OCI-LY3 (cell line): ENCODE measurements around the gene CYP26C1.

Experiments used
- H2AFZ ChIP-seq: fragments of 200-600, 300-600 bp; shearing (Covaris generic); 2 replicates; pipeline ENCODE4 v1.6.0; 2014; ENCODE audit warnings: antibody characterized with exemption, low read depth, low read length
- H3K27ac ChIP-seq: fragments of 200-600, 300-600 bp; sonication (generic); 2 replicates; pipeline ENCODE4 v1.5.1; 2014; ENCODE audit warnings: mild to moderate bottlenecking, low read length, moderate library complexity, mixed read lengths
- H3K27me3 ChIP-seq: fragments of 200-600, 300-600 bp; sonication (generic); 2 replicates; pipeline ENCODE4 v1.6.1; 2014; ENCODE audit warnings: low read depth, low read length, mixed read lengths
- H3K36me3 ChIP-seq: fragments of 200-600, 300-600 bp; sonication (generic); replicated peaks from 2 replicates; pipeline ENCODE3; 2014; ENCODE audit warnings: low read depth, low read length, mixed read lengths
- H3K4me1 ChIP-seq: fragments of 300-600, 200-600 bp; sonication (generic); 2 replicates; pipeline ENCODE4 v1.6.1; 2014; ENCODE audit warnings: low read length, mixed read lengths
- H3K4me2 ChIP-seq: fragments of 200-600, 300-600 bp; sonication (generic); 2 replicates; pipeline ENCODE4 v1.6.1; 2014; ENCODE audit warnings: low read length, mixed read lengths
- H3K4me3 ChIP-seq: fragments of 300-600, 200-600 bp; sonication (generic); 2 replicates; pipeline ENCODE4 v1.5.1; 2014; ENCODE audit warnings: antibody characterized with exemption, mild to moderate bottlenecking, low read length, moderate library complexity
- H3K79me2 ChIP-seq: fragments of 300-600, 200-600 bp; shearing (Covaris generic); 2 replicates; pipeline ENCODE4 v1.6.1; 2014; ENCODE audit warnings: mild to moderate bottlenecking, low read length, mixed read lengths
- H3K9ac ChIP-seq: fragments of 300-600, 200-600 bp; shearing (Covaris generic); 2 replicates; pipeline ENCODE4 v1.6.0; 2014; ENCODE audit warnings: mild to moderate bottlenecking, low read length, moderate library complexity
- H3K9me3 ChIP-seq: fragments of 200-600, 300-600 bp; shearing (Covaris generic); 2 replicates; pipeline ENCODE4 v1.6.1; 2014; ENCODE audit warnings: low read length, mixed read lengths; ENCODE audit not compliant: insufficient read depth
- H4K20me1 ChIP-seq: fragments of 200-600, 300-600 bp; sonication (generic); 2 replicates; pipeline ENCODE4 v1.6.1; 2016; ENCODE audit warnings: low read length, mixed read lengths; ENCODE audit not compliant: insufficient read depth
- EZH2phosphoT487 ChIP-seq: fragments of 200-600 bp; shearing (Covaris generic); IDR thresholded peaks from 2 replicates; pipeline ENCODE4 v1.6.1; 2018; ENCODE audit warnings: antibody characterized with exemption, mixed run types, low read depth
- TF ChIP-seq, protein P1 (sequence below): fragments of 200-600, 300-600 bp; sonication (generic); IDR thresholded peaks from 2 replicates; pipeline ENCODE4 v1.5.1; 2014; ENCODE audit warnings: antibody characterized with exemption, low read length, low read depth

The CYP26C1 gene

GRCh38 chr10:93054486-93054885 lies 6.1 kb upstream of the CYP26C1 start:
- no peak overlapping the region for H3K4me3 ChIP-seq

DNA sequence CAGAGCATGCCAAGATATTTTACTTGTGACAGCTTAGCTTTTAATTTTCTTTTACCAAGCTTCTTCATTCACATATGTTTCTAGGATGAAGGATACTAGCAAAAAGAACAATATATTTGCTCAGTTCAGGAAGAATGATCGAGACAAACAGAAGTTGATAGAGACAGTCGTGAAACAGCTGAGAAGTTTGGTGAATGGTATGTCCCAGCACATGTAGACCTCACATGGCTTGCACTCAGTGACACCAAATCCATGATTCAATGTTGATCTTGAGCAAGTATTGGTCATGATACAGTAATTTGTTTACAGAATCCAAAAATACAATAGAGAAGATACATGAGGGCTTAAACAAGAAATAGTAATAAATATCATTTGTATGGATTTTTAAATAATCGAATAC lies 2.5 kb upstream of the CYP26C1 start:
- Histone ChIP-seq H3K4me2 (no peak overlapping the region), H3K36me3 (peaks cover 3% of the 10 kb centered on the region), H3K4me1 (peaks cover under 1% of the 10 kb centered on the region; the same call in 1 of the 2 replicates), H3K27me3 (no peaks in the 10 kb centered on the region), H3K79me2 (no peaks in the 10 kb centered on the region), H4K20me1 (no peaks in the 10 kb centered on the region), H3K9ac (no peak overlapping the region), H3K27ac (no peak overlapping the region), H3K4me3 (no peak overlapping the region), H2AFZ (no peak overlapping the region), H3K9me3 (no peaks in the 10 kb centered on the region)
- TF ChIP-seq, protein P1, sequence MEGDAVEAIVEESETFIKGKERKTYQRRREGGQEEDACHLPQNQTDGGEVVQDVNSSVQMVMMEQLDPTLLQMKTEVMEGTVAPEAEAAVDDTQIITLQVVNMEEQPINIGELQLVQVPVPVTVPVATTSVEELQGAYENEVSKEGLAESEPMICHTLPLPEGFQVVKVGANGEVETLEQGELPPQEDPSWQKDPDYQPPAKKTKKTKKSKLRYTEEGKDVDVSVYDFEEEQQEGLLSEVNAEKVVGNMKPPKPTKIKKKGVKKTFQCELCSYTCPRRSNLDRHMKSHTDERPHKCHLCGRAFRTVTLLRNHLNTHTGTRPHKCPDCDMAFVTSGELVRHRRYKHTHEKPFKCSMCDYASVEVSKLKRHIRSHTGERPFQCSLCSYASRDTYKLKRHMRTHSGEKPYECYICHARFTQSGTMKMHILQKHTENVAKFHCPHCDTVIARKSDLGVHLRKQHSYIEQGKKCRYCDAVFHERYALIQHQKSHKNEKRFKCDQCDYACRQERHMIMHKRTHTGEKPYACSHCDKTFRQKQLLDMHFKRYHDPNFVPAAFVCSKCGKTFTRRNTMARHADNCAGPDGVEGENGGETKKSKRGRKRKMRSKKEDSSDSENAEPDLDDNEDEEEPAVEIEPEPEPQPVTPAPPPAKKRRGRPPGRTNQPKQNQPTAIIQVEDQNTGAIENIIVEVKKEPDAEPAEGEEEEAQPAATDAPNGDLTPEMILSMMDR = no peak
- TF ChIP-seq EZH2phosphoT487 = no peak

More at GRCh38 chr10:93054486-93054885, 6.1 kb upstream of the CYP26C1 start:
- Histone ChIP-seq H3K4me2 (no peak overlapping the region), H3K9ac (no peak overlapping the region), H3K9me3 (no peaks in the 10 kb centered on the region), H3K36me3 (no peaks in the 10 kb centered on the region), H4K20me1 (no peaks in the 10 kb centered on the region), H3K79me2 (no peaks in the 10 kb centered on the region), H3K27me3 (no peaks in the 10 kb centered on the region), H2AFZ (no peak overlapping the region), H3K27ac (no peak overlapping the region), H3K4me1 (peaks cover 6% of the 10 kb centered on the region)
- TF ChIP-seq EZH2phosphoT487 = no peak
- TF ChIP-seq, protein P1 = no peak

GRCh38 chr10:93060887-93061593 lies 442 bp downstream of the CYP26C1 start:
- Histone ChIP-seq H3K27me3 (no peaks in the 10 kb centered on the region), H3K4me3 (no peak overlapping the region), H3K4me2 (no peak overlapping the region)

More at GRCh38 chr10:93060887-93061593, 442 bp downstream of the CYP26C1 start:
- no peak overlapping the region for H3K9ac ChIP-seq
- H2AFZ ChIP-seq = no peak overlapping the region
- H4K20me1 ChIP-seq = no peaks in the 10 kb centered on the region
- H3K36me3 ChIP-seq = peaks cover 3% of the 10 kb centered on the region
- no peaks in the 10 kb centered on the region for H3K9me3 ChIP-seq
- no peaks in the 10 kb centered on the region for H3K4me1 ChIP-seq
- no peaks in the 10 kb centered on the region for H3K79me2 ChIP-seq
- H3K27ac ChIP-seq = no peak overlapping the region
- TF ChIP-seq, protein P1 = no peak
- TF ChIP-seq EZH2phosphoT487 = no peak
